Astrocyte (in vitro differentiated cells and primary cell): ENCODE measurements around the gene PDE3A.

ENCODE experiments used
- EZH2 ChIP-seq: IDR thresholded peaks from 2 replicates; pipeline ENCODE4 v1.6.1; 2012; ENCODE audit warnings: mild to moderate bottlenecking, low read length, inconsistent platforms; ENCODE audit not compliant: insufficient read depth
- TF ChIP-seq, protein P1 (sequence below): IDR thresholded peaks from 2 replicates; pipeline ENCODE4 v1.5.1; 2011; ENCODE audit warnings: low read depth, mild to moderate bottlenecking, inconsistent platforms, low read length, moderate library complexity; ENCODE audit not compliant: insufficient read depth

DNA sequence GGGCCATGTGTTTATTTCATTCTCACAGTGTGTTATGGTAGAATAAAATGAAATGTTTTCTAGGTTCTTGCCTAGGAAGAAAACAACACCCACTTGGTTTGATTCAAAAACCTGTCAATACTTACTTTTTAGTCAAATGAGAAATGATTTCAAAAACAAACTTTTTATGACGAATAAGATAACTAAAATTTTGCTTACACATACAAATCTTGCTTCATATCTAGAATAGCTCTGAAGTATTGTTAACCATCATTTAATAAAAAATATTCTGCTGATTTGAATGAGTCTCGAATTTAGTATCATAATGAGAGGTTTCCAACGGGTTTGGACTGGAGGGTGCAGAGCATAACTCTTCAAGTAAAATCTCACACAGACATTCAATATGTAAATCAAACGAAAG is 350.0 kb downstream of the PDE3A start:
- TF ChIP-seq, protein P1, sequence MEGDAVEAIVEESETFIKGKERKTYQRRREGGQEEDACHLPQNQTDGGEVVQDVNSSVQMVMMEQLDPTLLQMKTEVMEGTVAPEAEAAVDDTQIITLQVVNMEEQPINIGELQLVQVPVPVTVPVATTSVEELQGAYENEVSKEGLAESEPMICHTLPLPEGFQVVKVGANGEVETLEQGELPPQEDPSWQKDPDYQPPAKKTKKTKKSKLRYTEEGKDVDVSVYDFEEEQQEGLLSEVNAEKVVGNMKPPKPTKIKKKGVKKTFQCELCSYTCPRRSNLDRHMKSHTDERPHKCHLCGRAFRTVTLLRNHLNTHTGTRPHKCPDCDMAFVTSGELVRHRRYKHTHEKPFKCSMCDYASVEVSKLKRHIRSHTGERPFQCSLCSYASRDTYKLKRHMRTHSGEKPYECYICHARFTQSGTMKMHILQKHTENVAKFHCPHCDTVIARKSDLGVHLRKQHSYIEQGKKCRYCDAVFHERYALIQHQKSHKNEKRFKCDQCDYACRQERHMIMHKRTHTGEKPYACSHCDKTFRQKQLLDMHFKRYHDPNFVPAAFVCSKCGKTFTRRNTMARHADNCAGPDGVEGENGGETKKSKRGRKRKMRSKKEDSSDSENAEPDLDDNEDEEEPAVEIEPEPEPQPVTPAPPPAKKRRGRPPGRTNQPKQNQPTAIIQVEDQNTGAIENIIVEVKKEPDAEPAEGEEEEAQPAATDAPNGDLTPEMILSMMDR, result no peak
- no peak for TF ChIP-seq EZH2
